Measurements from ENCODE around the gene NR0B2. TPM values are rescaled to one million over a fixed set of nuclear protein-coding genes. Genes with fewer than 3 reads are reported as not detected.

Gene NR0B2
- total and polyA plus RNA-seq, 10 of the 15 experiments (the other 5 are each of a cell fraction or from before 2014, with no cell fraction given), result not detected

GRCh38 chr1:26913389-26913753 lies 404 bp downstream of the NR0B2 start (continued):
- TF ChIP-seq PRDM15 (CRISPR knock-in tag; IDR thresholded peaks at IDR 0.05) (no peak), ATF7 (IDR thresholded peaks at IDR 0.05; ENCODE audit: low read depth) (no peak), ETV6 (conservative IDR thresholded peaks at IDR 0.05 in 1 of 2, IDR thresholded peaks at IDR 0.05 in 1 of 2; ENCODE audit: borderline replicate concordance in 1 of 2, low read depth in 1 of 2) (no peak), SUZ12 (IDR thresholded peaks at IDR 0.05; ENCODE audit: unreplicated experiment) (no peak)

GRCh38 chr1:26912147-26912490 lies 1.7 kb downstream of the NR0B2 start:
- no peaks in the 10 kb centered on the region for H3K79me2 ChIP-seq (ENCODE audit: control insufficient read depth, insufficient read depth, low read length)
- H2AFZ ChIP-seq (ENCODE audit: control insufficient read depth, low read depth, low read length), result no peak overlapping the region
- ATAC-seq, result no peak
- CTCF ChIA-PET, result no interaction called here
- no peaks in the 10 kb centered on the region; a peak in 1 of 4 replicates for H3K27me3 ChIP-seq (replicated peaks in 1 of 2; ENCODE audit: control insufficient read depth in 2 of 2, insufficient read depth in 2 of 2, low read length in 1 of 2)
- SMC1A ChIA-PET (ENCODE audit: uncharacterized antibody, unreplicated experiment), result no interaction called here
- H3K36me3 ChIP-seq (ENCODE audit: control insufficient read depth in 2 of 2, insufficient read depth in 2 of 2, low read length in 1 of 2), result no peaks in the 10 kb centered on the region
- no peaks in the 10 kb centered on the region for H3K4me1 ChIP-seq (ENCODE audit: control insufficient read depth, insufficient read depth, low read length)
- no peak for DNase-seq (ENCODE audit: low read depth, low spot score)
- H3K4me2 ChIP-seq (ENCODE audit: control insufficient read depth, insufficient read depth), result no peak overlapping the region
- no peaks in the 10 kb centered on the region for H4K20me1 ChIP-seq (ENCODE audit: control insufficient read depth, insufficient read depth)
- no peaks in the 10 kb centered on the region for H3K9me3 ChIP-seq (replicated peaks; ENCODE audit: control insufficient read depth, insufficient read depth, low read length)
- POLR2A ChIA-PET, result no interaction called here
- no TSS peak for BruUV-seq (replicated peaks)
- H3K27ac ChIP-seq (ENCODE audit: control insufficient read depth, insufficient read depth), result no peak overlapping the region
- WGBS (ENCODE audit: insufficient coverage, insufficient replicate concordance, low lambda C conversion rate, missing lambda C conversion rate), result 0% methylated on average over 2 of the region's 2 CpGs
- no peak for FAIRE-seq
- RAD21 ChIA-PET (ENCODE audit: unreplicated experiment), result no interaction called here
- H3K9ac ChIP-seq (ENCODE audit: control insufficient read depth, insufficient read depth, low read length), result no peak overlapping the region
- no peak overlapping the region for H3K4me3 ChIP-seq
- in situ Hi-C loops (cut with MboI), result no loop called here
- intact Hi-C loops (cut with micrococcal nuclease; ENCODE audit: unreplicated experiment), result no loop called here
- TF ChIP-seq BCL3 (IDR thresholded peaks at IDR 0.05; ENCODE audit: borderline replicate concordance, insufficient read depth, low read depth, low read length, poor library complexity, severe bottlenecking) (no peak), USF2 (IDR thresholded peaks at IDR 0.05; ENCODE audit: borderline replicate concordance, low read depth, low read length) (no peak), SMARCA5 (IDR thresholded peaks at IDR 0.05) (no peak), E4F1 (IDR thresholded peaks at IDR 0.05; ENCODE audit: borderline replicate concordance, partially characterized antibody) (no peak), TARDBP (IDR thresholded peaks at IDR 0.05; ENCODE audit: borderline replicate concordance) (no peak), ATF2 (IDR thresholded peaks at IDR 0.05; ENCODE audit: low read length) (no peak), CBX5 (IDR thresholded peaks at IDR 0.05; ENCODE audit: low read depth) (no peak)
